HepG2 (cell line): Measurements from ENCODE around the gene ZNF211. TPM values are rescaled to one million over a fixed set of nuclear protein-coding genes. Genes with fewer than 3 reads are reported as not detected.

ENCODE experiments used
- ATAC-seq: fragments of 200-7000 bp; cut with Tn5 transposase; 3 replicates; pipeline ENCODE4 v1.9.1; 2020; ENCODE audit warnings: mild to moderate bottlenecking, moderate library complexity
- BruUV-seq: library from RNA; stranded (reverse); fragments of 400-500 nt; replicated peaks from 2 replicates; lab custom pipeline; 2021; lab: Mats Ljungman, UMichigan
- CTCF ChIA-PET: fragments of 300-600 bp; formaldehyde crosslinking; extraction: SDS; loops from one replicate; lab custom pipeline; 2021; ENCODE audit warnings: low total read pairs, inconsistent platforms, low intra/inter-chr PET ratio; lab: Yijun Ruan, JAX
- POLR2A ChIA-PET: fragments of 350-600 bp; sonication (Branson Sonifier 250); formaldehyde crosslinking; loops from one replicate; lab custom pipeline; 2020; ENCODE audit warnings: antibody characterized with exemption, inconsistent platforms; lab: Yijun Ruan, JAX
- DNase-seq: peaks from one replicate; pipeline ENCODE4 v3.0.0-alpha.2; 2015; ENCODE audit warnings: low spot score
- FAIRE-seq: peaks from 3 replicates; lab custom pipeline; 2011; peaks lifted over from hg19 to GRCh38; lab: Jason Lieb, UNC
- H2AFZ ChIP-seq: one replicate; pipeline ENCODE4 v1.6.1; 2011; ENCODE audit warnings: low read length, inconsistent platforms
- H3K27ac ChIP-seq: fragments of 300-600 bp; 3 replicates; pipeline ENCODE4 v1.8.0; 2011; ENCODE audit warnings: mixed run types, mild to moderate bottlenecking, mixed read lengths, low read length, inconsistent platforms; ENCODE audit not compliant: insufficient read depth; ENCODE audit errors: extremely low read length
- H3K27me3 ChIP-seq, 2 experiments: fragments of 200-600 bp in 1 of 2; 2 replicates in 1 of 2; 3 replicates in 1 of 2; pipeline versions ENCODE4 v1.6.0 to v1.8.0; 2011; ENCODE audit warnings: low read length in 2 of 2, mild to moderate bottlenecking in 2 of 2, moderate library complexity in 2 of 2, inconsistent platforms in 1 of 2; ENCODE audit not compliant: insufficient read depth in 2 of 2, control insufficient read depth in 1 of 2
- H3K36me3 ChIP-seq, 2 experiments: fragments of 200-600 bp in 1 of 2; replicated peaks in 1 of 2; 2 replicates in 1 of 2; 3 replicates in 1 of 2; pipeline versions ENCODE4 v1.5.1 to v1.8.0; 2011; ENCODE audit warnings: low read length in 2 of 2, inconsistent platforms in 1 of 2; ENCODE audit not compliant: insufficient read depth in 2 of 2, control insufficient read depth in 1 of 2
- H3K4me1 ChIP-seq: 2 replicates; pipeline ENCODE4 v1.5.1; 2012; ENCODE audit warnings: low read length, inconsistent platforms; ENCODE audit not compliant: insufficient read depth
- H3K4me2 ChIP-seq: 2 replicates; pipeline ENCODE4 v1.6.0; 2011; ENCODE audit warnings: low read depth, low read length, inconsistent platforms
- H3K4me3 ChIP-seq, 3 experiments: fragments of 200-600 bp in 1 of 3; sonication (generic), shearing (Covaris generic) in 1 of 3; replicated peaks in 1 of 3; 2 replicates each; pipeline ENCODE4 v1.5.1; 2011 to 2016; ENCODE audit warnings: low read length in 3 of 3, inconsistent platforms in 2 of 3, low read depth in 2 of 3, mild to moderate bottlenecking in 2 of 3, control low read depth in 1 of 3, mixed read lengths in 1 of 3; ENCODE audit not compliant: insufficient read depth in 1 of 3
- H3K79me2 ChIP-seq: one replicate; pipeline ENCODE4 v1.6.1; 2011; ENCODE audit warnings: low read length, inconsistent platforms; ENCODE audit not compliant: insufficient read depth
- H3K9ac ChIP-seq: 2 replicates; pipeline ENCODE4 v1.6.0; 2011; ENCODE audit warnings: mild to moderate bottlenecking, low read depth, low read length, inconsistent platforms; ENCODE audit not compliant: insufficient read depth
- H3K9me3 ChIP-seq: 2 replicates; pipeline ENCODE4 v1.5.1; 2012; ENCODE audit warnings: mild to moderate bottlenecking, low read length
- H4K20me1 ChIP-seq: 2 replicates; pipeline ENCODE4 v1.6.0; 2011; ENCODE audit warnings: inconsistent platforms, mild to moderate bottlenecking, low read length, moderate library complexity; ENCODE audit not compliant: insufficient read depth
- KLF16 ChIP-seq, 2 experiments: sonication (generic) in 1 of 2; formaldehyde crosslinking in 1 of 2; IDR thresholded peaks; 2 replicates each; pipeline versions ENCODE4 v1.6.1 to v1.8.0; 2016 to 2023; ENCODE audit warnings: missing genetic modification reagents in 2 of 2, missing compliant biosample characterization in 1 of 2
- RCOR2 ChIP-seq: IDR thresholded peaks from 2 replicates; pipeline ENCODE4 v1.6.1; 2016; ENCODE audit warnings: missing biosample characterization, missing genetic modification reagents
- RFX5 ChIP-seq: IDR thresholded peaks from 2 replicates; pipeline ENCODE4 v1.6.1; 2011; ENCODE audit warnings: low read depth, low read length, improper control_type of control experiment
- THAP11 ChIP-seq: IDR thresholded peaks from 2 replicates; pipeline ENCODE4 v1.6.1; 2016; ENCODE audit warnings: missing biosample characterization, missing genetic modification reagents
- ZNF350 ChIP-seq: sonication (generic); formaldehyde crosslinking; IDR thresholded peaks from 2 replicates; pipeline ENCODE4 v1.4.0; 2020; ENCODE audit warnings: mild to moderate bottlenecking, low read depth, missing genetic modification reagents, borderline replicate concordance
- WGBS: methylation state at CpG from one replicate; pipeline ENCODE4 v1.1.6; 2017; ENCODE audit warnings: low lambda C conversion rate; 5-methylcytosine and 5-hydroxymethylcytosine counted together
- in situ Hi-C: cut with HindIII; loops from 2 replicates; pipeline ENCODE4 v1.10.0; 2017; ENCODE audit warnings: low pct_unique_long_range_greater_than_20kb; ENCODE audit not compliant: extremely low pct_ligation_motif_present
- intact Hi-C: fragments of 100-400 bp; cut with micrococcal nuclease; formaldehyde crosslinking; loops from one replicate; pipeline ENCODE4 v1.10.0; 2022; ENCODE audit not compliant: unreplicated experiment
- polyA plus RNA-seq, 8 experiments: library from polyadenylated mRNA; depleted of rRNA in 3 of 8; stranded (reverse) in 7 of 8; unstranded in 1 of 8; fragments of >200 nt; fragmentation: Illumina TruSeq in 4 of 8; extraction: Trizol in 4 of 8; gene quantifications; 2 replicates each; pipeline versions ENCODE4 v1.2.1 to v1.2.3, GENCODE V29; 2011 to 2016; ENCODE audit warnings: low read depth in 4 of 8, missing spikeins in 1 of 8, mixed read lengths in 1 of 8; ENCODE audit not compliant: insufficient read depth in 1 of 8
- total RNA-seq, 5 experiments: library from RNA; depleted of rRNA; stranded (reverse); fragments of >200 nt; fragmentation: Illumina TruSeq; extraction: Trizol; gene quantifications; 2 replicates each; pipeline ENCODE4 v1.2.3, GENCODE V29; 2016; ENCODE audit warnings: low read depth in 1 of 5
- TF ChIP-seq, protein P1 (sequence below): sonication (generic); formaldehyde crosslinking; conservative IDR thresholded peaks from 2 replicates; pipeline ENCODE4 v1.8.0; 2022; ENCODE audit warnings: low read depth, missing genetic modification reagents

Gene ZNF211
- total and polyA plus RNA-seq, 2 of the 13 experiments (the other 11 are each of a cell fraction or from before 2014, with no cell fraction given), result 9.9 to 11.2 TPM

DNA sequence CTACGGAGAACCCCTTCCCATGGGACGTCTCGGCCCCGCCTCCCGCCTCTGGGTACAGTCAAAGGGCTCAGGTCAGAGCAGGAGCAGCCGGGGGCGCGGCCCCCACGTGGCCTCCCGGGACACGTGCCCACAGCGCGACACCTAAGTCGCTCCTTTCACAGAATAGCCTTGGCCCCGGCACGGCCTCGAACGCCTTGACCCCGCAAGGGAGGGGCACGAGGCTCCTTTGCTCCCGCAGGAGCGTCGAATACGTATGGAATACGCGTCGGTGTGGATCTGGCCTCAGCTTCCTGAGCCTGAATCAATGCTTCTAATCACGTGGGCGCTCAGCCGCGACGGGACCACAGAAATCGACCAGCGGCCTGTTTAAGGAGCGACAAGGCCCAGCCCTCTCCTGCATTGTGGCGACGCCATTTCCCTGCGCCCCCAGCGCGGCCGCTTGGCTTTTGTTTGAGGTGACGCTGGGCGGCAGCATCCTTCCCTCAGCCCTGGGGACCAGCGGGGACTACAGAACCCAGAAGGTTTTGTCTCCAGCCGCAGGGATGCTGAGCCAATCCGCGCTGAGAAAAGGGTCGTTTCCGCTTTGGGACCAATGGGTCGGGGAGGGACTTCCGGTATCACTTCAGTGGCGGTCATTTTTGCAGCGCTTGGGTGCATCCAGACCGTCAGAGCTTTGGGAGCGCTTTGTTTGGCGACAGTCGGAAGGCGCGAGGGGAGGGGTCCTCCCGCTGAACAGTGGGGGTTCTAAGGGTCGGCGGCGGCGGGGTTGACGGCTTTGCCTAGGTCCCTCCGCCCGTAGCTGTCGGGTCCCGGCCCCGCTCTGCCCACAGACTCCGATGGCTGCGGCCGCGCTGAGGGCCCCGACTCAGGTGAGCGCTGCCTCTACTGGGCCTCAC, 49.2 kb upstream of the ZNF211 start, which contains the start of gene ZIK1 (continued):
- TF ChIP-seq, protein P1, sequence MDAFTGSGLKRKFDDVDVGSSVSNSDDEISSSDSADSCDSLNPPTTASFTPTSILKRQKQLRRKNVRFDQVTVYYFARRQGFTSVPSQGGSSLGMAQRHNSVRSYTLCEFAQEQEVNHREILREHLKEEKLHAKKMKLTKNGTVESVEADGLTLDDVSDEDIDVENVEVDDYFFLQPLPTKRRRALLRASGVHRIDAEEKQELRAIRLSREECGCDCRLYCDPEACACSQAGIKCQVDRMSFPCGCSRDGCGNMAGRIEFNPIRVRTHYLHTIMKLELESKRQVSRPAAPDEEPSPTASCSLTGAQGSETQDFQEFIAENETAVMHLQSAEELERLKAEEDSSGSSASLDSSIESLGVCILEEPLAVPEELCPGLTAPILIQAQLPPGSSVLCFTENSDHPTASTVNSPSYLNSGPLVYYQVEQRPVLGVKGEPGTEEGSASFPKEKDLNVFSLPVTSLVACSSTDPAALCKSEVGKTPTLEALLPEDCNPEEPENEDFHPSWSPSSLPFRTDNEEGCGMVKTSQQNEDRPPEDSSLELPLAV (CRISPR knock-in tag), result no peak
- TF ChIP-seq KLF16 (CRISPR knock-in tag; IDR thresholded peaks at IDR 0.05), result 0 out of 4 replicates have a peak, but pooled peaks of 1 of the 2 experiments have one; percentile 19
- TF ChIP-seq THAP11 (CRISPR knock-in tag), result peak; percentile 96

DNA sequence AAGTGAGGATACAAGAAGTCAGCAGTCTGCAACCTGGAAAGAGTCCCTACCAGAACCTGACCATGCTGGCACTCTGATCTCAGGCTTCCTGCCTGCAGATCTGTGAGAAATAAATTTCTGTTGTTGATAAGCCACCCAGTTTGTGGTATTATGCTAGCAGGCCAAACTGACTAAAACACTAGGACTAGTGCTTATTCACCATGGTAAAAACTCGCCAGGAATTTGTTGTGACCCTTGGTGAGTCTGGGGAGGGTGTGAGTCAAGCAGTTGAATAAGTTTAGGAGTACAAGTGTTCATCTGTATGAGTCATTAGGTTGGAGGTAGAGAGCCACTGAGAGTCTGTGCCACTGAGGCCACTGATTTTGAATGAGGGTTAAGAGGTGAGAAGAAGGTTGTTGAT, 45.4 kb upstream of the ZNF211 start:
- Histone ChIP-seq H2AFZ (no peak overlapping the region), H3K4me1 (peaks cover 8% of the 10 kb centered on the region; the same call in 1 of the 2 replicates)
- TF ChIP-seq RCOR2 (CRISPR knock-in tag) (no peak), RFX5 (no peak), ZNF350 (CRISPR knock-in tag) (no peak)
- TF ChIP-seq, all 625 proteins: peak for 0
- no peaks in the 10 kb centered on the region for H4K20me1 ChIP-seq
- no peak overlapping the region for H3K27ac ChIP-seq
- ChIA-PET POLR2A (no interaction called here), CTCF (no interaction called here)
- no peak for FAIRE-seq
- no peak overlapping the region for H3K4me3 ChIP-seq
- DNase-seq, result no peak
- no peaks in the 10 kb centered on the region for H3K79me2 ChIP-seq
- no peaks in the 10 kb centered on the region for H3K27me3 ChIP-seq
- H3K9me3 ChIP-seq, result no peaks in the 10 kb centered on the region
- H3K36me3 ChIP-seq, result peaks cover 1 to 23% of the 10 kb centered on the region in 2 experiments; a peak in 2 of 5 replicates
- no peak overlapping the region for H3K9ac ChIP-seq
- in situ Hi-C loops, result no loop called here
- no peak overlapping the region for H3K4me2 ChIP-seq
- no TSS peak for BruUV-seq
- 36% methylated on average over 1 of the region's 1 CpG for WGBS
- ATAC-seq, result no peak
- intact Hi-C loops, result no loop called here
